PFSK-1 (cell line): ENCODE results near the gene METTL24.

Experiments used
- FOXP2 ChIP-seq: optimal IDR thresholded peaks from 2 replicates; pipeline ENCODE3; 2011; ENCODE audit warnings: borderline replicate concordance, control low read depth, inconsistent platforms; ENCODE audit not compliant: insufficient read depth; ENCODE audit errors: extremely low read length, extremely low read depth
- POLR2AphosphoS5 ChIP-seq: IDR thresholded peaks from 2 replicates; pipeline ENCODE4 v1.6.1; 2012; ENCODE audit warnings: low read depth, mild to moderate bottlenecking, control low read depth, low read length, moderate library complexity
- SIN3A ChIP-seq: IDR thresholded peaks from 2 replicates; pipeline ENCODE4 v1.6.1; 2012; ENCODE audit warnings: mild to moderate bottlenecking, low read length, moderate library complexity, borderline replicate concordance; ENCODE audit not compliant: insufficient read depth
- TAF1 ChIP-seq: IDR thresholded peaks from 2 replicates; pipeline ENCODE4 v1.6.1; 2012; ENCODE audit warnings: low read length, control low read depth, borderline replicate concordance; ENCODE audit not compliant: insufficient read depth
- TF ChIP-seq, protein P1 (sequence below), 2 experiments: IDR thresholded peaks; 2 replicates each; pipeline versions ENCODE4 v1.6.1 to v1.8.0; 2011 to 2012; ENCODE audit warnings: low read depth in 2 of 2, low read length in 2 of 2, control low read depth in 1 of 2, inconsistent platforms in 1 of 2, mild to moderate bottlenecking in 1 of 2, moderate library complexity in 1 of 2; ENCODE audit not compliant: insufficient read depth in 1 of 2

The METTL24 gene

DNA sequence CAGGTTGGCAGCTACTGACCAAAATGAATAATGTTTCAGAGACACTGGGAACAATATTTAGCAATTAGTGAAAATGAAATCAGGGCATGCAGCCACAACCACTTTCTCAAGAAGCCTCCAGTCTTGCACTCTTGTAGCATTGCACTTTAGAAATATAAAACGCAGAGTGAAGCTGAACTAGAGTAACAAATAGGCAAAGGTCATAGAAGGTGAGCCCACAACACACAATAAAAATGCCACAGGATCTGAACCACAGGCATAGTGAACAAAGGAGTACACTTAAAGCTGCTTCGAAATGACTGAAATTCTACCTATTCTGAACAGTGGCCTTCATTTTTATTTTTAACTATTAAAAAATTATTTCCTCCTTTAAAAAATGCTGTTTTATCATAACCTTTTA lies 32.3 kb upstream of the METTL24 start:
- TF ChIP-seq SIN3A = no peak
- TF ChIP-seq, protein P1, sequence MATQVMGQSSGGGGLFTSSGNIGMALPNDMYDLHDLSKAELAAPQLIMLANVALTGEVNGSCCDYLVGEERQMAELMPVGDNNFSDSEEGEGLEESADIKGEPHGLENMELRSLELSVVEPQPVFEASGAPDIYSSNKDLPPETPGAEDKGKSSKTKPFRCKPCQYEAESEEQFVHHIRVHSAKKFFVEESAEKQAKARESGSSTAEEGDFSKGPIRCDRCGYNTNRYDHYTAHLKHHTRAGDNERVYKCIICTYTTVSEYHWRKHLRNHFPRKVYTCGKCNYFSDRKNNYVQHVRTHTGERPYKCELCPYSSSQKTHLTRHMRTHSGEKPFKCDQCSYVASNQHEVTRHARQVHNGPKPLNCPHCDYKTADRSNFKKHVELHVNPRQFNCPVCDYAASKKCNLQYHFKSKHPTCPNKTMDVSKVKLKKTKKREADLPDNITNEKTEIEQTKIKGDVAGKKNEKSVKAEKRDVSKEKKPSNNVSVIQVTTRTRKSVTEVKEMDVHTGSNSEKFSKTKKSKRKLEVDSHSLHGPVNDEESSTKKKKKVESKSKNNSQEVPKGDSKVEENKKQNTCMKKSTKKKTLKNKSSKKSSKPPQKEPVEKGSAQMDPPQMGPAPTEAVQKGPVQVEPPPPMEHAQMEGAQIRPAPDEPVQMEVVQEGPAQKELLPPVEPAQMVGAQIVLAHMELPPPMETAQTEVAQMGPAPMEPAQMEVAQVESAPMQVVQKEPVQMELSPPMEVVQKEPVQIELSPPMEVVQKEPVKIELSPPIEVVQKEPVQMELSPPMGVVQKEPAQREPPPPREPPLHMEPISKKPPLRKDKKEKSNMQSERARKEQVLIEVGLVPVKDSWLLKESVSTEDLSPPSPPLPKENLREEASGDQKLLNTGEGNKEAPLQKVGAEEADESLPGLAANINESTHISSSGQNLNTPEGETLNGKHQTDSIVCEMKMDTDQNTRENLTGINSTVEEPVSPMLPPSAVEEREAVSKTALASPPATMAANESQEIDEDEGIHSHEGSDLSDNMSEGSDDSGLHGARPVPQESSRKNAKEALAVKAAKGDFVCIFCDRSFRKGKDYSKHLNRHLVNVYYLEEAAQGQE (IDR thresholded peaks at IDR 0.05; ENCODE audit: insufficient read depth in 1 of 2, low read depth in 2 of 2, low read length in 2 of 2) = no peak
- no peak for TF ChIP-seq POLR2AphosphoS5
- no peak for TF ChIP-seq TAF1
- no peak for TF ChIP-seq FOXP2

DNA sequence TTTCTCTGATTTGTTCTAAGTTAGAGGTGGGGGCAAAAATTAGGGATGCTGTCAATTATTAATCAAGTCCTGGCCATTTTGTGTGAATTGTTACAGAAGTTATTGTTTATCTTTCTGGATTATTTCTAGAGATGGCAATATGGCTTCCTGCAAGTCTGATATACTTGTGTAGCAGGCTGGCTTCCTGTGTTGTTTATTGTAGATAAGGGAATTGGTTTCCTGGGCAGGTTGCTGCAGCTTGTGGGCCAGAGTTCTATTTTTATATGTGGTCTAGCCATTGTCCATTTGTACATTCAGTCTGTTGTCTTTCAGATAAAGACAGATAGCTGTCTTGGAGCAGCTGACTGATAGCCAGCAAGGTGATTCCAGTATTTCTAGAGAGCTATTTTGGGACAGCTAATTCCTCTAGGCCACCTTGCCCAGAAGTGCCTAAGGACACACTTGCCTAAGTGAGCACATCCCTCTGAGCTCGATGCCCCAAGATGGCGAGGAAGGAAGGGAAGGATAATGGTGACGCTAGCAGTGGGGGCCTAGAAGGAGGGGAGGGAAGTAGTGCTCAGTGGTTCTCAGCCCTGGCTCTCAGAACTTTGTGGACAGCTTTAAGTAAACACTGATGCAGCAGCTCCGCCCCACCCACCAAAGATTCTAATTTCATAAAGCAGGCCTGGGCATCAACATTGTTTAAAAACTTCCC lies 31.7 kb upstream of the METTL24 start:
- TF ChIP-seq, protein P1 (IDR thresholded peaks at IDR 0.05; ENCODE audit: insufficient read depth in 1 of 2, low read depth in 2 of 2, low read length in 2 of 2) = no peak
- TF ChIP-seq TAF1 (no peak), SIN3A (no peak), POLR2AphosphoS5 (no peak), FOXP2 (no peak)

DNA sequence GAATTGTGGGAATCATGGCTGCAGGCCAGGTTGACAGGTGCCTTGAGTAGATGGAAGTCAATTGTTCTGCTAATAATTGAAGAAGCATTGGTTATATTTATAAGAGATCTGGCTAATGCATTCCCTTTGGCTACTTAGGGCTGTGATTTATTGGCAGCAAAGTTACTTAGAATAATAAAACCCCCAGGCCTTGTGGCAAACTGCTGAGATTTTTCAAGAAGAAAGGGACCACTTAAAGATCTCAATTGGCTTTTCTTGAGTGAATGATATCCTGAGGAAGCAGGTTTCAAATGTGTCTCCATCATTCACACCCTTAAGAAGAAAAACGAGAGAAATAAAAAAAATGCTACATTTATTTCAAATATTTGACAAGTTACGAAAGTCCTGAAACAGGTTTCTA lies 29.8 kb upstream of the METTL24 start:
- TF ChIP-seq FOXP2 = no peak
- no peak for TF ChIP-seq SIN3A
- no peak for TF ChIP-seq TAF1
- TF ChIP-seq, protein P1 (IDR thresholded peaks at IDR 0.05; ENCODE audit: insufficient read depth in 1 of 2, low read depth in 2 of 2, low read length in 2 of 2) = no peak
- TF ChIP-seq POLR2AphosphoS5 = no peak

DNA sequence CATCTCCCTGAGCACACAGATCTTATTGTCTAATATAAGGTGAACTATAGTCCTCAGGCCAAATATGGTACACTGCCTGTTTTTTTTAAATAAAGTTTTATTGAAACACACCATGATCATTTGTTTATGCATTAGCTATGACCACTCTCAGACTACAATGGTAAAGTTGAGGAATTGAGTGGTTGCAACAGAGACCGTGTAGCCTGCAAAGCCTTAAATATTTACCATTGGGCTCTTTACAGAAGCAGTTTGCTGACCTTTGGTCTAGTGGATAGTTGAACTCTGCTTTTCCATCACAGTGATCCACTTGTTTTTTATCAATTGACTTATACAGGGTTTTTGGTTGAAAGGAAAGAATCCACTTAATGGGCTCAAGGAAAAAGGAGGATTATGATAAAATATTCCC lies 27.3 kb upstream of the METTL24 start:
- TF ChIP-seq TAF1 (no peak), POLR2AphosphoS5 (no peak), SIN3A (no peak)

DNA sequence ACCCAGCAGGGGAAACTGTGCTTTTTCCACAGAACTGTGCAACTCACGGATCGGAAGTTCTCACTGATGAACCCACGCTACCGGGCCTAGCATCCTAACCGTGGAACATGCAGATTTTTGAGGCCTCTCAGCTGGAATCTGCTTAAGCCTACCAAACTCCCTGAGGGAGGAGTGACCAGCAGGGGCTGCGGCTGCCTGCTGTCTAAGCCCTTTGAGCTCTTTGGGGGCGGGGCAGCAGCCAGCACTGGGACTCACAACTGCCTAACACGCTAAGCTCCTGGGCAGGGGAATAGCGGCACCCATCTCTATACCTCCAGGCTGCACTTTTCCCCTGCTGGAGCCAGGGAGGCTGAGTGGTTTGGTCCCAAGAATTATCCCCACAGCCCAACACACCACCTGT lies 20.4 kb upstream of the METTL24 start:
- TF ChIP-seq POLR2AphosphoS5 (no peak), SIN3A (no peak), TAF1 (no peak), FOXP2 (no peak)
- TF ChIP-seq, protein P1 (IDR thresholded peaks at IDR 0.05; ENCODE audit: insufficient read depth in 1 of 2, low read depth in 2 of 2, low read length in 2 of 2) = no peak
